Skeletal muscle satellite cell (primary cell): Measurements from ENCODE around the gene FRMD1.

ENCODE experiments used
- H3K27me3 ChIP-seq: 2 replicates; pipeline ENCODE4 v1.7.0; 2013; ENCODE audit warnings: low read length; ENCODE audit not compliant: control insufficient read depth, insufficient read depth
- H3K36me3 ChIP-seq: 2 replicates; pipeline ENCODE4 v1.7.0; 2013; ENCODE audit warnings: mild to moderate bottlenecking, control low read depth, low read length; ENCODE audit not compliant: insufficient read depth
- H3K4me1 ChIP-seq: 2 replicates; pipeline ENCODE4 v1.7.0; 2013; ENCODE audit warnings: low read length; ENCODE audit not compliant: control insufficient read depth, insufficient read depth
- H3K4me2 ChIP-seq: 2 replicates; pipeline ENCODE4 v1.7.0; 2013; ENCODE audit warnings: mild to moderate bottlenecking, low read length
- H3K4me3 ChIP-seq: 2 replicates; pipeline ENCODE4 v1.7.0; 2013; ENCODE audit warnings: low read length
- H3K9ac ChIP-seq: 2 replicates; pipeline ENCODE4 v1.7.0; 2013; ENCODE audit warnings: mild to moderate bottlenecking, low read depth, low read length, moderate library complexity
- H3K9me3 ChIP-seq: replicated peaks from 2 replicates; pipeline ENCODE4 v1.7.0; 2013; ENCODE audit warnings: mild to moderate bottlenecking, control low read depth, low read length

The FRMD1 gene

GRCh38 chr6:168048724-168049025, 30.3 kb downstream of the FRMD1 start:
- Histone ChIP-seq H3K4me3 (no peak overlapping the region), H3K9me3 (no peaks in the 10 kb centered on the region)

GRCh38 chr6:168047841-168048723, 30.9 kb downstream of the FRMD1 start:
- Histone ChIP-seq H3K4me3 (no peak overlapping the region), H3K36me3 (no peaks in the 10 kb centered on the region), H3K9ac (no peak overlapping the region), H3K4me2 (no peak overlapping the region), H3K27me3 (peaks cover 2% of the 10 kb centered on the region), H3K9me3 (no peaks in the 10 kb centered on the region), H3K4me1 (no peaks in the 10 kb centered on the region)

More at GRCh38 chr6:168048724-168049025, 30.3 kb downstream of the FRMD1 start:
- H3K4me1 ChIP-seq: no peaks in the 10 kb centered on the region
- H3K4me2 ChIP-seq: no peak overlapping the region
- peaks cover 2% of the 10 kb centered on the region for H3K27me3 ChIP-seq
- no peaks in the 10 kb centered on the region for H3K36me3 ChIP-seq
- H3K9ac ChIP-seq: no peak overlapping the region

GRCh38 chr6:168046696-168047095, 32.3 kb downstream of the FRMD1 start:
- H3K9ac ChIP-seq: no peak overlapping the region
- no peaks in the 10 kb centered on the region for H3K4me1 ChIP-seq
- H3K4me3 ChIP-seq: no peak overlapping the region
- H3K36me3 ChIP-seq: no peaks in the 10 kb centered on the region
- no peak overlapping the region for H3K4me2 ChIP-seq
- H3K9me3 ChIP-seq: no peaks in the 10 kb centered on the region
- peaks cover 2% of the 10 kb centered on the region for H3K27me3 ChIP-seq

GRCh38 chr6:168045706-168046620, 33.0 kb downstream of the FRMD1 start:
- H3K4me2 ChIP-seq: no peak overlapping the region
- H3K9me3 ChIP-seq: peaks cover 2% of the 10 kb centered on the region
- no peak overlapping the region for H3K4me3 ChIP-seq
- H3K36me3 ChIP-seq: no peaks in the 10 kb centered on the region
- no peak overlapping the region for H3K9ac ChIP-seq
- H3K27me3 ChIP-seq: peaks cover 2% of the 10 kb centered on the region
- H3K4me1 ChIP-seq: no peaks in the 10 kb centered on the region

- H3K4me1 ChIP-seq: no peaks in the 10 kb centered on the region
- no peaks in the 10 kb centered on the region for H3K36me3 ChIP-seq
- peaks cover 2% of the 10 kb centered on the region for H3K27me3 ChIP-seq
- no peak overlapping the region for H3K4me2 ChIP-seq
- peaks cover 3% of the 10 kb centered on the region for H3K9me3 ChIP-seq
- no peak overlapping the region for H3K4me3 ChIP-seq
- no peak overlapping the region for H3K9ac ChIP-seq
These were observed 33.8 kb downstream of the FRMD1 start for GRCh38 chr6:168045141-168045691.

- Histone ChIP-seq H3K9ac (no peak overlapping the region), H3K4me1 (no peaks in the 10 kb centered on the region), H3K36me3 (no peaks in the 10 kb centered on the region), H3K4me3 (no peak overlapping the region), H3K4me2 (no peak overlapping the region), H3K27me3 (peaks cover 2% of the 10 kb centered on the region), H3K9me3 (peaks cover 6% of the 10 kb centered on the region)
These were observed 34.4 kb downstream of the FRMD1 start for GRCh38 chr6:168044521-168045130.

GRCh38 chr6:168043848-168044415, 35.1 kb downstream of the FRMD1 start:
- H3K27me3 ChIP-seq: peaks cover 2% of the 10 kb centered on the region
- no peak overlapping the region for H3K9ac ChIP-seq
- H3K4me3 ChIP-seq: no peak overlapping the region
- no peaks in the 10 kb centered on the region for H3K4me1 ChIP-seq
- H3K9me3 ChIP-seq: peaks cover 10% of the 10 kb centered on the region
- no peaks in the 10 kb centered on the region for H3K36me3 ChIP-seq
- H3K4me2 ChIP-seq: no peak overlapping the region

- Histone ChIP-seq H3K9me3 (peaks cover 10% of the 10 kb centered on the region), H3K9ac (no peak overlapping the region), H3K36me3 (no peaks in the 10 kb centered on the region), H3K4me1 (no peaks in the 10 kb centered on the region), H3K4me3 (no peak overlapping the region), H3K27me3 (peaks cover 2% of the 10 kb centered on the region), H3K4me2 (no peak overlapping the region)
These were observed 35.7 kb downstream of the FRMD1 start for GRCh38 chr6:168043193-168043847.

GRCh38 chr6:168042426-168043192, 36.4 kb downstream of the FRMD1 start:
- Histone ChIP-seq H3K36me3 (no peaks in the 10 kb centered on the region), H3K9me3 (peaks cover 10% of the 10 kb centered on the region), H3K4me1 (no peaks in the 10 kb centered on the region), H3K4me3 (no peak overlapping the region), H3K27me3 (no peaks in the 10 kb centered on the region), H3K4me2 (no peak overlapping the region), H3K9ac (no peak overlapping the region)

GRCh38 chr6:168041928-168042327, 37.1 kb downstream of the FRMD1 start:
- Histone ChIP-seq H3K4me1 (no peaks in the 10 kb centered on the region), H3K4me3 (no peak overlapping the region), H3K36me3 (no peaks in the 10 kb centered on the region), H3K9ac (no peak overlapping the region), H3K4me2 (no peak overlapping the region), H3K9me3 (peaks cover 10% of the 10 kb centered on the region), H3K27me3 (no peaks in the 10 kb centered on the region)
